HG02852 (cell line): Measurements from ENCODE around the gene CCDC116.
A peak's percentile ranks its signal among the peaks of the same experiment; 100 is the strongest.
"Not testable (repeated sequence)": the region's sequence is repeated elsewhere in the genome, so short reads cannot be mapped to it uniquely, and the experiment has no call there.

Source experiments
- ATAC-seq: cut with Tn5 transposase; IDR thresholded peaks from one replicate; pipeline ENCODE4 v1.9.1; 2021; ENCODE audit warnings: mild to moderate bottlenecking, moderate library complexity; ENCODE audit not compliant: unreplicated experiment

CCDC116 gene, protein sequence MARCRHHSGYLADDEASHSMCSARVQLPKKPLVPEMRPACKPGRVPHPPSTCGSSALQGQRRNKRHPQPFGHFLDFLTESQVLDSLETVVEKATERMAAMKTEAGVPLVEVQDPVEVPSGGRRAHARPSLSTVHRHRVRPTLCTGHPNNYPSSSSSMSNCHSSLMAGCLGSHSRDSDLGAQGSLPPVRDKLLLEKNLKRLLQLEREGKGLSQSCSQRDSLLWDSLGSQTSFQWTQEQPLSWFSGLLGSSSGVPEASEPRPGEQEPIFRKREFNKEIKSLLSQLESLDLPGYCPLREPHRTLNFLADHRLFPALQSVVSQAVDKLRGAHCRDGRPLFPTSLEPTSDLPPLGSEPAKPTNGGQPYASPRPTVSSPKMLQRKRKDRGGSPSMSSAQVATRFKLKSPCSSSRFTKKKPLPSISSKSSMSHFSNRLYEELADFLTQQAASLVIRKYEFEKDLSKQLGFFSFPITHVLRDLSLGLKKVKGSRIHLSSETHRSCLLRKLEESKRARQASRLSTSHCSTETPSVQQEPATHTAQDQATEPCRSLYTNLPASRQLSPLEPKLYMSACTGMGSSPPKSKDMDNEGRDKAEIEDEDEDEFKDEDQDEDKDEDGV

DNA sequence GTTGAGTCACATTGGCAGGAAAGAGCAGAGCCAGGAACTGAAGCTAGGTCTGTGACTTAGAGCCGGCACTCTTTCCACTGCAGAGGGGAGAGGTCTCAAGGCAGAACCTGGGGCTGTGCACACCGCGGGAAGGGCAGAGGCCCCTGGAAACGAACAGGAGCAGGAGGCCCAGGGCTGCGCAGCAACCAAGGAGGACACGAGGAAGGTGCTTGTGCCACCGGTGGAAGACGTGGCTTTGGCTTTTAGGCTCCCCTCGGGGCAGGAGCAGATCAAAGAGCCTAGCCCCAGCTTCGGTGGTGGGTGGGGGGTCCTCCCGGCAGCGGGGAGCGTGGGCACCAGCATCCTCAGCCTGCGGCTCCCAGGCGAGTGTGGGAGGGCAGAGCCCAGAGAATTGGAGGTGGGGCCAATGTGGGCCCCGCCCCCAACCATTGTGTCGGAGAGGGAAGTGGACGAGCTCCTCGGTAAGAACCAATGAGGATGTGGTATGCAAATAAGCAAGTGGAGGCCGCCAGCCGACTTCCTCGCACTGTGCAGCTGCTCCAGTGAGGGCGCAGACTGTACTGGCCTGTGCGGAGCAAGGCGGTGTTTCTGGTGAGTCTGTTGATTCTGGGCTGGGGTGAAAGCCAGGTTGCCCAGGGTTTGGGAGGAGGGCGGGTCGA lies at the start of gene CCDC116:
Gene CCDC116, plus strand, starts transcription at position 524 of the 659 bp plus-strand sequence. CDS start 422 bp downstream, outside the sequence.
- ATAC-seq: no peak

DNA sequence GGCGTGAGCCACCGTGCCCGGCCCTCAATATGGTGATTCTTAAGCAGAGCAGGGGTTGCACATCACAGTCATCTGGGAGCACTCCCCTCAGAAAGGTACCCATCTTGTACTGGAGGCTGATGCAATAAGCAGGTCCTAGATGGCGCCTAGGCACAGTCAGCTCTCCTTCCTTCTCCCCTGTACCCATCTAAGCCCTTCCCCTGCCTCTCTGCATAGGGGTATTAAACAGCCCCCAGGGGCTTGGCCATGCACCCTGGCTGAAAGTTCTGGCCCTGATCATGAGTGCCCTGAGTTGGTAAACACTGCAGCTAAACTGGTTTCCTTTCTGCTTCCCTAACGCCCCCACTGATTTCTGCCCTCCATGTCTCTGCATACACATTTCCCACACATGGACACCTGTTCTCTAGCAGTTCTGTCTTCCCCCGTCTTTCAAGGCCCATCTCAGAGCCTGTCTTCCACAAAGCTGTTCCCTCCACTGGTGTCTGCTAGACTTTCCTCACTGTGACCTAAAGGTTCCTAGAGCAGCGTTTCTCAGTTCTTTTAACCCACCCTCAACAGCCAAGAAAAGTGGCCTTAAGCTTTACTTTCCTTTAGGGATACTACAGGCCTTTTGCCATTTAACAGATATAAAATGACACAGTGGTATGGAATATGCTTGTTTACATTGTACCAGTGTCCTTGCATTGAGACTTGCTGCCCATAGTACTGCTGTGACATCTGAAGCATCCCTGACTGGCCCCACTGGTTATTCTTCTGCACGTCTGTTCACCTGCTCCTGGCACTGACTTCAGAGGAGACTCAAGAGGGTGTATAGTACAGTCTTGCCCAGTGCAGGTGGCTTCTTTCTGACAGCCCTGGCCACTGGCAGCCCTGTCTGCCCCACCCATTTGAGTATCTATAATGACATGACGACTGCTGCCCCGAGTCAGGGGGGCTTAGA lies 49.5 kb upstream of the CCDC116 start:
- ATAC-seq: no peak

DNA sequence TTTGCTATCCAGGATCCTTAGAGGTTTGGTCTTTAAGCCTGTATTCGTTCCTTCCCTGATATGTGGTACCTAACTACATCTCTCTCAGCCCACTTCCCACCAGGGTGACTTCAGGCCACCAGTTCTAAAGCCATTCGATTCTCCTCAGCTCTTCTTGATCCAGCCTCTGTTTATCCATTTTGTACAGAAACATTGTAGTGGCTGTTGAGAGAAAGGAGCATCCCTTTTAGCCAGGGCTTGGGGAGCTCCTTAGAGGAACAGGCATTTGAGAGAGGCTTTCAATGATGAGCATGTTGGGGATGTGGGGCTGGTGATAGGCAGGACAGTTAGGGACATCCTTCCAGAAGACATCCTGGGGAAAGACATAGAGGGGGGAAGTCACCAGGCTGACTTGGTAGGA lies 47.2 kb upstream of the CCDC116 start:
- no peak for ATAC-seq

DNA sequence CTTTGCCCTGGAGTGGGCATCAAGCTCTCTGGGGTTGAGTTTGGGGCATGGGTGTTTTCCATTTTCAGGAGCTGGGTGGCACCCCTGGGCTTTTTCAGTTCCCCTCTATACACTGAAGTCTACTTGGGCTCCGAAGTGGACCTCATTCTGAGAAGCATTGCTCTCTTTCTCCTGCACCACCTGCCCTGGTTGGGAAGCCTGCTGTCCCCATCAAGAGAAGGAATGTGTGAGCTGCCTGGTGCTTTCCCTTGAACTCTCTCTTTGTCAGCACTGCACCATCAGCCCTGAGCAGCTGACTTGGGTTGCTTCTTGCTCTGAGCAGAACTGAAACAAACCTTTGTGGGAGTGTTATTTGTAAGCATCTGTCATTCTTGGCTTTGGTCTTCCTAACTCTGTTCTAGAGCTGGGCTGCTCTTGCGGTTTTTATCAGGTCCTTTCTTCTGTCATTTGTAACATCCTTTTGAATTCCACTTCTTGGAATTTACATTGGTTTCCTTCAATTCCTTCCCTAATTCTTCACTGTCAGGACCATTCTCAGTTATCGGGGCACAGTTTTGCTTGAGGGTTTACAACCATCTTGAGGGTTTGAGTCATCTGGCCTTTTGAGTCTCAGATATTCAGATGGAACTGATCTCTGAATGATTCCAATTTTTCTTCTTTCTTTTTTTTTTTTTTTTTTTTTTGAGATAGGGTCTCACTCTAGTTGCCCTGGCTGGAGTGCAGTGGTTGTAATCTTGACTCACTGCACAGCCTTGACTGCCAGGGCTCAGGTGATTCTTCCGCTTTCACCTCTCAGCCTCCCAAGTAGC lies 44.6 kb upstream of the CCDC116 start:
- peak; percentile 94 for ATAC-seq

DNA sequence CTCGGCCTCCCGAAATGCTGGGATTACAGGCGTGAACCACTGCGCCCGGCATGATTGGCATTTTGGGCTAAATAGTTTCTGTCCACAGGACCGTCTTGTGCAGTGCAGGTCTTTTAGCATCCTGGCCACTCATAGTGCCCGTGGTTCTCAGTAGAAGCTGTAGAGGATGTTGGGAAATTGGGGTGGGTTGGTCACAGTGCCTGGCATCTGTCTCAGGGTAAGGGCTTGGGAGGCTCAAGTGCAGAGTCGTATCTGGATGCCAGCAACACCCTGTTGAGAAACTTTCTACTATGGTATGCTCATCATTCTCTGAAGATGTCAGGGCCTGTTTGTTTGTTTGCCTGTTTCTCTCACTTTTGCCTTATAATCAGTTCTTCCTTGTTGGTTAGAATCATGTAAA lies 43.2 kb upstream of the CCDC116 start:
- no peak for ATAC-seq

DNA sequence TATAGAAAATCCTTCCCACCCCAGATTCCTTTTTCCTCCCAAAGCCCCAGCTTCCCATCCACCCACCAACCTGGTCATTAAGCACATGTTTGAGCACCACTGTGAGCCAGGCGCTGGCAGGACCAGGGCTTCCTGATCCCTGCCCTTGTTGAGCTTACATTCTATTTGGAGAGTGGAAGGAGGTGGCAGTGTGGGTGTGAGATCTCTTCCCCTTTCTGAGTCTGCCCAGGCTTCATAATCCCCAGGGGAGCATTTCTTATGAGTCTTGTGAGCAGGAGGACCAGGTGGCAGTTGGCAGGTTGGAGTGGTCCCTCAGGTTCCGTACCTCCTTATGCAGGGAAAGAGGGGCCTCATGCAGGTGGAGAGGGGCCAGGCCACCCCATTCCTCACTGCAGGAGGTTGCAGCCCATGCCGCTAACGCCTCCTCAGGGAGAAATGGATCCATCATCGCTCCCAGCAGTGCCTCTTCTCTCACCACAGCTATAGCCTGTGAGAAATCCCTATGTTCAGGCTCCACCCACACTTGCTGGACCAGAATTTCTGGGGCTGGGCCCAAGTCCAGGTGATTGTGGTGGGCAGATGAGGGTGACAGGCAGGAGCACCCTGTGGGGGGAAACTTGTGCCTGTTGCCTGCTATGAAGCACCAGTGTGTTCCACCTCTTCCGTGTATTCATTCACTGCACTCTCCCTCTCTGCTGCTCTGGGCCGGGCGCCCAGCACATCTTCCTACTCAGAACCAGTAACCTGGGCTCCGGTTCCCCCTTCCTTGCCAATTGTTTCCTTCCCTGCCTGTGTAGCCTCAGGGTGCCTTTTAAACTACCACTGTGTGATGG lies 41.5 kb upstream of the CCDC116 start:
- ATAC-seq: no peak

DNA sequence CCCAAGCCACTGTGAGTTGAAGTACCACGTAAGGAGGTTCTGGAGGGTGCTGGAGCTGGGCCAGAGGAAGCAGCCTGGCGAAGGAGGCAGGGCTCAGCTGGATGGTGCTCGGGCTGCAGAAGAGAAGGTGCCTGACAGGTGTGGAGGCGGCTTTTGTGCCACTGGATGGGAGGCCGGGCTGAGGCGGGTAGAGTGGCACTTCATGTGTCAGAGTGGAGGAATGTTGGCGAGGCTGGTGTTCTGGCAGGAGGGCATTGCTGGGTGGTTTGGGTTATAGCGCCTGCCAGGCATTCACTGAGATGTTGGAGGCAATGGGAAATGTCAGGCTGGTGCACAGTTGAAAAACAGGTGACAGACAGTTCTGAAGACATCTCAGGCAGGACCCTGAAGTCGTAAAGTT lies 40.9 kb upstream of the CCDC116 start:
- ATAC-seq: no peak

DNA sequence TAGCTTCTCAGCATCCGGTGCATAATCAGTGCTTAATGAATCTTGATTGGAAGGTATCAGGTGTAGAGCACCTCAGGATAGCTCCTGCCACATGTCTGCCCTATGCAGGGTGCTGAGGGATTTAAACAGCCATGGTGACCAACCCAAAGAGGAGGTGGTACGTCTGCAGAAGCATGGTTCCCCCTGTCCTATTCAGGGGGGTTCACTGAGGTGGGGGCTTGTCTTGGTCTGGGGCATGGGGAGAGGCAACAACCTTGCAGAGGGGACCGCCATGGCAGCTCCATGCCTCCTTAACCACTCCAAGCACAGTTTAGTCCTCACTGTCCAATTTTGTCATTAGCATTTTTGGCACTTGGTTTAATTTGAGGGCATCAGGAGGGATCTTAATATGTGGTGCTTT lies 40.1 kb upstream of the CCDC116 start:
- no peak for ATAC-seq

DNA sequence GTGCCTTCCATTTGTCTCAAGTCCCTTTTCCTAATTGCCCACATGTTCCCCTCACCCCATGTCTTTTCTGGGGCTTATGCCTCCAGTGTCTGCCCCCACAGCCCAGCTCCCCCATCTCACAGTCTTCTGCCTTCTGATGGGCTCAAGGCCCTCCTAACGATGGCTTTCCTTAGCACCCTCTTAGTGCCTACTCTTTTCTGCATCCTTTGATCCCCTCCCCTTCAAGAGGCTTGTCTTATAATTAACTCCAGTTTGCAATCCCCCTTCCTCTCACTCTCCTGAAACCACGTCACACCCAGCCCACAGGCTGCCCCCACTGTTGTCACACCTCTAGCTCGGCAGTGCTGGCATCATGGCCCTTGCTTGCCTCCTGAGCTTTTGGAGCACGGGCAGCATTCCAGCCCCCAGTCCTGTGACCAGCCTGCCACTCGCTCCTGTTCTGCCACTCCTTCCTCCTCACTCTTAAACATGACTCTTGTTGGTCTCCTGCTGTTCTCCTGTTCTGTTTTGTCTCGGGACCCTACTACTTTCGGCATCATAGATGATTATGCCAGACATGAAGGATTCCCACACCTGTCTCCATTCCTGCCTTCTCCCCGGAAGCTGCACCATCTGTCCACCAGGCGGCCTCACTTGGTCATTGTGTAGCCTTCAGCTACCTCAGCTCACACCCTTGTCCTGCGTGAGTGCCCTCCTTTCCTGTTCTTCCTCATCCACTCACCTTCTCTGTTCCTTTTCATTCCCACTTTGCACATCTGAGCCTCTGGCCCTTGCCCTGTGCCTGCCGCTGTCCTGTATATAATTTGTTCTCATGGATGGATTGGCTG lies 38.9 kb upstream of the CCDC116 start:
- no peak for ATAC-seq

DNA sequence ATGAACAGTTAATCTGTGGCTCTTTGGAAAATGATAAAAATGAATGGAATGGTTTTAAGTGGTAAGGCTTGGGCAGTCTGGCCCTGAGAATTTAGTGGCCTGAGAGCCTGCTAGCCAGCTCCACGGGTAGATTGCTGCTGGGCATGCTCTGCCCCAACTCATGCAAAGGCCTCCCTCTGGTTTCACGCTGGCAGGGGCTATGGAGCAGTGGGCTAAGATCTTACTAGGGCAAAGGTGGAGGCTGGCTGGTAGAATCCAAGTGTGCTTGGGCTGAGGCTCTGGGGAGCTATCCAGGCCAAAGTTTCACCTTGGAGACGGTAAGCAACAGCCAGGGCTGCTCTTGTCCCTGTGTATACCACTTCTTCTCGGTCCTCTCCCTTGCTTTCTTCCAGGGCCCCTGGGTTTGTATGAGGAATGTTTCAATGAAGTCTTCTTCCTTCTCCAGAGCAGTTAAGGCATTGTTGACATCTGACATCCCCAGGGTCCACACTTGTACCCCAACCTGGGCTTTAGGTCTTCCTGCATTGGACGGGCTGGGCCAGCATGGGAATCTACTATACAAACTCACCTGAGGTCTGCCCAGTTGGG lies 37.6 kb upstream of the CCDC116 start:
- ATAC-seq: no peak

DNA sequence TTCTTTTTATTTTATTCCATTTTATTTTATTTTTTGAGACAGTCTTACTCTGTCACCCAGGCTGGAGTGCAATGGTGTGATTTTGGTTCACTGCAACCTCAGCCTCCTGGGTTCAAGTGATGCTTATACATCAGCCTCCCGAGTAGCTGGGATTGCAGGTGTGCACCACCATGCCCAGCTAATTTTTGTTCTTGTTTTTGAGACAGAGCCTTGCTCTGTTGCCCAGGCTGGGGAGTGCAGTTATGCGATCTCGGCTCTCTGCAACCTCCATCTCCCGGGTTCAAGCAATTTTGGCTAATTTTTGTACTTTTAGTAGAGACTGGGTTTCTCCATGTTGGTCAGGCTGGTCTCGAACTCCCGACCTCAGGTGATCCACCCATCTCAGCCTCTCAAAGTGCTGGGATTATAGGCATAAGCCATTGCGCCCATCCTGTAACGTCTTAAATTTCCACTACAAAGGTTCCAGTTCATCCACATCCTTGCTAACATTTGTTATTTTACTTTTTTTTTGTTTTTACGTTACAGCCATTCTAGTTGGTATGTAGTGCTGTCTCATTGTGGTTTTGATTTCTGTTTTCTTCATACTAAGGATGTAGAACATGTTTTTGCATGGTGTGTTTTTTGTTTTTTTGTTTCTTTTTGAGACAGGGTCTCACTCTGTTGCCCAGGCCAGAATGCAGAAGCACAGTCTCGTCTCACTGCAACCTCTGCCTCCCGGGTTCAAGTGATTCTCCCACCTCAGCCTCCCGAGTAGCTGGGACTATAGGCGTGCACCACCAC lies 36.0 kb upstream of the CCDC116 start:
- not testable (repeated sequence) for ATAC-seq

DNA sequence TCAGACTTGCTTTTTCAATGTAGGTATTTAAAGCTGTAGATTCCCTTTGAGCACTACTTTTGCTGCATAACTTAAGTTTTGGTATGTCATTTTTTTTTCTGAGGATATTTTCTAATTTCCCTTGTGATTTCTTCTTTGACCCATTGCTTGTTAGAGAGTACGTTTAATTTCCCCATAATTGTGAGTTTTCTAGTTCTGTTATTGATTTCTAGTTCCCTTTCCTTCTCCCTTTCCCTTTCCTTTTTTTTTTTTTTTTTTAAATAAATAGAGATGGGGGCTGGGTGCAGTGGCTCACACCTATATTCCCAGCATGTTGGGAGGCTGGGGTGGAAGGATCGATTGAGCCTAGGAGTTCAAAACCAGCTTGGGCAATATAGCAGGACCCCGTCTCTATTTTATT lies 34.3 kb upstream of the CCDC116 start:
- ATAC-seq: no peak

DNA sequence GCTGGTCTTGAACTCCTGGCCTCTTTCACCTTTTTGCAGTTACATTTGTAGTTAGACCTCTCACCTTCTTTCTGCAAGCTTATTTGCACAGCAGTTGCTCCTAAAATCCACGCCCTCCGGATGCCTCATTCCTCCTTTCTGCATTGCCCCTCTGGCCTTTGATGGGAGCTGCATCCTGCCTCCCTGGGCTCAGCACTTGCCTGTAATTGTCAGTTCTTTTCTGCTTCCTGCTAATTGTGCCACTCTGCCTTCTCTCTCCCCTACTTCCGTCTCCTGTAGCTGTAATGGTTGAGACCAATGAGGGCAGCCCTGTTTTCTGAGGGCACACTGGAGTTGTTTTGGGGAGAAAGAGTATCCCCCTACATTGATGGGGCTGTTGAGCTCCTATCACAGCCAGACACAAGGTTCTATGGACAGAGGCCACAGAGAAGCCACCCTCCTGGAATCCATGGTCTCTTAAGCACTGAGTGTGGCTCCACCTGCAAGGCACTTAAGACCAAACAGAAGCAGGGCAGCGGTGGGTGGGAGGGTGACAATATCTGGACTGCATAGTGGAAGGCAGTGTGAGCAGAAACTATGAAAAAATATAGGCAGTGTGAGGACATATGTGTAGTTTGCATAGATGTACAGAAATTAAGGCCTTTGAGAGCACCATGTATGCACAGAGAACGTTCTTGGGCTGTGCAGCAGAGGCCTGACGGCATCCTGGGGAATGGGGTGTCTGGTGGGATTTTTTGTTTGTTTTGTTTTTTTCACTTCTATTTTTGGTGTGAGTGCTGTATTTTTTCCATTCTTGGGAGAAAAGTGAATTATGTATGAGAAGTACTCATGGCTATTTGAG lies 33.3 kb upstream of the CCDC116 start:
- ATAC-seq: no peak

DNA sequence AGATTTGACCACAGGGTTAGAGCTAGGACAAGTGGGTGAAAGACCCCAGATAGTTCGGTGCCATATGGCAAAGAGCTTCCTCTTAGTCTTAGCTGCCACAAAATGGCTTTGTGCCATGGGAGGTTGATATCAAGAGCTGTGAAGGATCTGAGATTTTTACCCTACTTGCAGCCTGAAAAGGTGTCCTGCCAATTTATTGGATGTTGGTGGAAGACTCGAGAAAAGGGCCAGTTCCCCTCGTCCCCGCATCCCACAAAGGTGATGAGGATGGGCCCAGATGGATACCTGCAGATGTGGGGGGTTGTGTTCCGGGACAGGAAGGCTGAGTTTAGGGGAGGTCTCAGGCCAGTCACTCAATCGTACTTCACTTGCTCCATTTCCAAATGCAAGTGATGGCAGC lies 30.0 kb upstream of the CCDC116 start:
- ATAC-seq: no peak

DNA sequence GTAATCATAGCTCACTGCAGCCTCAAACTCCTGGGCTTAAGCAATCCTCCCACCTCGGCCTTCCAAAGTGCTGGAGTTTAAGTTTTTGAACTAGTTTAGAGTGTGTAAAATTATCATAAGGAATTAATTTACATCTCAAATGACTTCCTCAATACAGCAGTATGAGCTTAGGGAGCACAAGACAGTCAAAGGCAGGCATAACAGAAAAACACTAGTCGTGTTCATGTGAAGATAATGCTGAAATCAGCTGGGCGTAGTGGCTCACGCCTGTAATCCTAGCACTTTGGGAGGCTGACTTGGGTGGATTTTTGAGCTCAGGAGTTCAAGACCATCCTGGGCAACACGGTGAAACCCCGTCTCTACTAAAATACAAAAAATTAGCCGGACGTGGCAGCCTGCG lies 28.6 kb upstream of the CCDC116 start:
- no peak for ATAC-seq

DNA sequence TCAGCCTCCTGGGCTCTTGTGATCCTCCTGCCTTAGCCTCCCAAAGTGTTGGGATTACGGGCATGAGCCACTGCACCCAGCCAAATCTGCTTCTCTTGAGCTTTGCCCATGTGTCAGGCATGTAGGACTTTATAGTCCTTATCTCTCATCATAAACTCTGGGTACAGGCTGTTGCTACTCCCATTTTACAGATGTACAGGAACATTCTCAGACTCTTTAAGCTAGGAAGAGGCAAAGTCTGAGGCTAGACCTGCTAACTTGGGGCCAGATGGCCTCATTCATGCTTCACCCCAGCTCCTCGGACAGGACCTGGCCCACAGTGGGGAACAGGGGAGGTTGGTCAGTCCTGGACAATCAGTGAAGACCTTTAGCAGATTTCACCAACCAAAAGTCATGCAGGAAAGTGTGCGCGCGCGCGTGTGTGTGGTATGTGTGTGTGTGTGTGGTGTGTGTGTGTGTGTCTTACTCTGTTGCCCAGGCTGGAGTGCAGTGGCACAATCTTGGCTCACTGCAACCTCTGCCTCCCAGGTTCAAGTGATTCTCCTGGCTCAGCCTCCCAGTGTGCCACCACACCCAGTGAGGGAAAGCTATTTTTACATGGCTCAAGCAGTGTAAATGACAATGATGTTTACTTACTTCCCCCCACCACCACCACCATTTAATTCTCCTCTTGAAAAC lies 26.5 kb upstream of the CCDC116 start:
- ATAC-seq: no peak
